ENCODE measurements around the gene C2orf72. TPM values are rescaled to one million over a fixed set of nuclear protein-coding genes. Genes with fewer than 3 reads are reported as not detected.

Gene C2orf72
- total and polyA plus RNA-seq, 10 of the 15 experiments (the other 5 are each of a cell fraction or from before 2014, with no cell fraction given), result under 0.01 to 0.29 (median 0.10) TPM; not detected in 6

DNA sequence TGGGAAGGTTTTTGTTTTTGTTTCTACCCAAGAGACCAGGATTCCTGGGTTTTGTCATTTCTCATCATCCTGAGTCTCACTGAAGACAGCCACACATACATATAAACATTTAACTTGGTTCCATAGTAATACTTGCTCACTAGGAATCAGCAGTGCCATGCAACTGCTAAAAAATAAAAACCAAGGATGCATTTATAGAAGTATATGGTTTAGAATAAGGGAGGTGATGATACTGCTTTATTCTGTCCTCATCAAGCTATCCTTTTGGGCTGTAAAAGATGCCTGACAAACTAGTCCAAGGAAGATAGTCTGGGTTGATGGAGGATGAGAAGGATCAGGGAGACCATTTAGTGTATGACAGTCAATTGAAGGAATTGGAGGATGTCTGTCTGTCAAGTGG, 40.7 kb upstream of the C2orf72 start (continued):
- TF ChIP-seq, protein P1, sequence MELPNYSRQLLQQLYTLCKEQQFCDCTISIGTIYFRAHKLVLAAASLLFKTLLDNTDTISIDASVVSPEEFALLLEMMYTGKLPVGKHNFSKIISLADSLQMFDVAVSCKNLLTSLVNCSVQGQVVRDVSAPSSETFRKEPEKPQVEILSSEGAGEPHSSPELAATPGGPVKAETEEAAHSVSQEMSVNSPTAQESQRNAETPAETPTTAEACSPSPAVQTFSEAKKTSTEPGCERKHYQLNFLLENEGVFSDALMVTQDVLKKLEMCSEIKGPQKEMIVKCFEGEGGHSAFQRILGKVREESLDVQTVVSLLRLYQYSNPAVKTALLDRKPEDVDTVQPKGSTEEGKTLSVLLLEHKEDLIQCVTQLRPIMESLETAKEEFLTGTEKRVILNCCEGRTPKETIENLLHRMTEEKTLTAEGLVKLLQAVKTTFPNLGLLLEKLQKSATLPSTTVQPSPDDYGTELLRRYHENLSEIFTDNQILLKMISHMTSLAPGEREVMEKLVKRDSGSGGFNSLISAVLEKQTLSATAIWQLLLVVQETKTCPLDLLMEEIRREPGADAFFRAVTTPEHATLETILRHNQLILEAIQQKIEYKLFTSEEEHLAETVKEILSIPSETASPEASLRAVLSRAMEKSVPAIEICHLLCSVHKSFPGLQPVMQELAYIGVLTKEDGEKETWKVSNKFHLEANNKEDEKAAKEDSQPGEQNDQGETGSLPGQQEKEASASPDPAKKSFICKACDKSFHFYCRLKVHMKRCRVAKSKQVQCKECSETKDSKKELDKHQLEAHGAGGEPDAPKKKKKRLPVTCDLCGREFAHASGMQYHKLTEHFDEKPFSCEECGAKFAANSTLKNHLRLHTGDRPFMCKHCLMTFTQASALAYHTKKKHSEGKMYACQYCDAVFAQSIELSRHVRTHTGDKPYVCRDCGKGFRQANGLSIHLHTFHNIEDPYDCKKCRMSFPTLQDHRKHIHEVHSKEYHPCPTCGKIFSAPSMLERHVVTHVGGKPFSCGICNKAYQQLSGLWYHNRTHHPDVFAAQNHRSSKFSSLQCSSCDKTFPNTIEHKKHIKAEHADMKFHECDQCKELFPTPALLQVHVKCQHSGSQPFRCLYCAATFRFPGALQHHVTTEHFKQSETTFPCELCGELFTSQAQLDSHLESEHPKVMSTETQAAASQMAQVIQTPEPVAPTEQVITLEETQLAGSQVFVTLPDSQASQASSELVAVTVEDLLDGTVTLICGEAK (IDR thresholded peaks at IDR 0.05; ENCODE audit: borderline replicate concordance), result no peak
- TF ChIP-seq NR2C1 (IDR thresholded peaks at IDR 0.05), result no peak
- no peak for TF ChIP-seq ZNF24 (IDR thresholded peaks at IDR 0.05)
- no peak for TF ChIP-seq NR2C2 (IDR thresholded peaks at IDR 0.05; ENCODE audit: borderline replicate concordance, control insufficient read depth, insufficient read length, low read depth)
- TF ChIP-seq ASH2L (IDR thresholded peaks at IDR 0.05; ENCODE audit: borderline replicate concordance, low read depth), result no peak
- no peak for TF ChIP-seq BRCA1 (IDR thresholded peaks at IDR 0.05; ENCODE audit: low read depth, low read length)
- TF ChIP-seq, protein P2, sequence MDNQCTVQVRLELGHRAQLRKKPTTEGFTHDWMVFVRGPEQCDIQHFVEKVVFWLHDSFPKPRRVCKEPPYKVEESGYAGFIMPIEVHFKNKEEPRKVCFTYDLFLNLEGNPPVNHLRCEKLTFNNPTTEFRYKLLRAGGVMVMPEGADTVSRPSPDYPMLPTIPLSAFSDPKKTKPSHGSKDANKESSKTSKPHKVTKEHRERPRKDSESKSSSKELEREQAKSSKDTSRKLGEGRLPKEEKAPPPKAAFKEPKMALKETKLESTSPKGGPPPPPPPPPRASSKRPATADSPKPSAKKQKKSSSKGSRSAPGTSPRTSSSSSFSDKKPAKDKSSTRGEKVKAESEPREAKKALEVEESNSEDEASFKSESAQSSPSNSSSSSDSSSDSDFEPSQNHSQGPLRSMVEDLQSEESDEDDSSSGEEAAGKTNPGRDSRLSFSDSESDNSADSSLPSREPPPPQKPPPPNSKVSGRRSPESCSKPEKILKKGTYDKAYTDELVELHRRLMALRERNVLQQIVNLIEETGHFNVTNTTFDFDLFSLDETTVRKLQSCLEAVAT (IDR thresholded peaks at IDR 0.05), result no peak
- no peak for TF ChIP-seq SP1 (IDR thresholded peaks at IDR 0.05; ENCODE audit: low read depth, low read length)
- no peak for TF ChIP-seq RBBP5 (conservative IDR thresholded peaks at IDR 0.05)

Data from GM12878 (cell line).